ENCODE data around the gene SRD5A3. TPM values are rescaled to one million over a fixed set of nuclear protein-coding genes. Genes with fewer than 3 reads are reported as not detected.

The SRD5A3 gene
- total RNA-seq, 1 donor: 13.0 TPM

- Histone ChIP-seq H3K27ac (ENCODE audit: low read depth, low read length) (peak within 1 kb of the TSS; percentile 92), H2AFZ (ENCODE audit: low read length) (peak within 1 kb of the TSS; percentile 86), H3K4me2 (ENCODE audit: insufficient read depth, low read length) (peak within 1 kb of the TSS; percentile 96), H3K27me3 (ENCODE audit: insufficient read depth, low read length) (no peaks in the 10 kb centered on the region), H4K20me1 (ENCODE audit: insufficient read depth, low read length) (peaks cover 39% of the 10 kb centered on the region), H3K79me2 (ENCODE audit: insufficient read depth, low read length) (peaks cover 45% of the 10 kb centered on the region), H3K4me1 (ENCODE audit: insufficient read depth, low read length) (peaks cover 19% of the 10 kb centered on the region), H3K36me3 (ENCODE audit: insufficient read depth, low read length) (peaks cover 21% of the 10 kb centered on the region), H3K4me3 (ENCODE audit: insufficient read depth, low read length) (peak within 1 kb of the TSS; percentile 81), H3K9me3 (ENCODE audit: low read depth, low read length) (no peaks in the 10 kb centered on the region)
- TF ChIP-seq CTCF (IDR thresholded peaks at IDR 0.05; ENCODE audit: extremely low read depth, low read depth, low read length): peak; percentile 20
- DNase-seq (ENCODE audit: insufficient read length, low spot score, missing footprints): peak; percentile 93
Measured at GRCh38 chr4:55395529-55396307, 49.7 kb downstream of the SRD5A3 start, which contains the start of gene TMEM165. Gene TMEM165, plus strand, starts transcription at chr4:55395957. Its CDS starts 233 bp downstream, at chr4:55396190.

GRCh38 chr4:55396308-55397125 lies 50.5 kb downstream of the SRD5A3 start:
- Histone ChIP-seq H3K9me3 (ENCODE audit: low read depth, low read length) (no peaks in the 10 kb centered on the region), H4K20me1 (ENCODE audit: insufficient read depth, low read length) (peaks cover 45% of the 10 kb centered on the region), H3K4me2 (ENCODE audit: insufficient read depth, low read length) (peak overlapping the region; percentile 96), H3K4me1 (ENCODE audit: insufficient read depth, low read length) (peaks cover 19% of the 10 kb centered on the region), H3K27ac (ENCODE audit: low read depth, low read length) (peak overlapping the region; percentile 92), H3K36me3 (ENCODE audit: insufficient read depth, low read length) (peaks cover 25% of the 10 kb centered on the region), H3K4me3 (ENCODE audit: insufficient read depth, low read length) (peak overlapping the region; percentile 81), H3K79me2 (ENCODE audit: insufficient read depth, low read length) (peaks cover 53% of the 10 kb centered on the region), H2AFZ (ENCODE audit: low read length) (peak overlapping the region; percentile 47), H3K27me3 (ENCODE audit: insufficient read depth, low read length) (no peaks in the 10 kb centered on the region)
- TF ChIP-seq CTCF (IDR thresholded peaks at IDR 0.05; ENCODE audit: extremely low read depth, low read depth, low read length): no peak
- DNase-seq (ENCODE audit: insufficient read length, low spot score, missing footprints): peak; percentile 92

- Histone ChIP-seq H3K4me1 (ENCODE audit: insufficient read depth, low read length) (peaks cover 19% of the 10 kb centered on the region), H3K9me3 (ENCODE audit: low read depth, low read length) (no peaks in the 10 kb centered on the region), H3K27ac (ENCODE audit: low read depth, low read length) (peak overlapping the region; percentile 92), H3K4me2 (ENCODE audit: insufficient read depth, low read length) (peak overlapping the region; percentile 96), H3K4me3 (ENCODE audit: insufficient read depth, low read length) (peak overlapping the region; percentile 81), H2AFZ (ENCODE audit: low read length) (no peak overlapping the region), H4K20me1 (ENCODE audit: insufficient read depth, low read length) (peaks cover 45% of the 10 kb centered on the region), H3K79me2 (ENCODE audit: insufficient read depth, low read length) (peaks cover 56% of the 10 kb centered on the region), H3K27me3 (ENCODE audit: insufficient read depth, low read length) (no peaks in the 10 kb centered on the region), H3K36me3 (ENCODE audit: insufficient read depth, low read length) (peaks cover 25% of the 10 kb centered on the region)
- DNase-seq (ENCODE audit: insufficient read length, low spot score, missing footprints): peak; percentile 83
- no peak for TF ChIP-seq CTCF (IDR thresholded peaks at IDR 0.05; ENCODE audit: extremely low read depth, low read depth, low read length)
Measured at GRCh38 chr4:55397126-55397436, 51.0 kb downstream of the SRD5A3 start.

Data from osteoblast (primary cell).